ENCODE results near the gene EPS8L1.

EPS8L1 gene

DNA sequence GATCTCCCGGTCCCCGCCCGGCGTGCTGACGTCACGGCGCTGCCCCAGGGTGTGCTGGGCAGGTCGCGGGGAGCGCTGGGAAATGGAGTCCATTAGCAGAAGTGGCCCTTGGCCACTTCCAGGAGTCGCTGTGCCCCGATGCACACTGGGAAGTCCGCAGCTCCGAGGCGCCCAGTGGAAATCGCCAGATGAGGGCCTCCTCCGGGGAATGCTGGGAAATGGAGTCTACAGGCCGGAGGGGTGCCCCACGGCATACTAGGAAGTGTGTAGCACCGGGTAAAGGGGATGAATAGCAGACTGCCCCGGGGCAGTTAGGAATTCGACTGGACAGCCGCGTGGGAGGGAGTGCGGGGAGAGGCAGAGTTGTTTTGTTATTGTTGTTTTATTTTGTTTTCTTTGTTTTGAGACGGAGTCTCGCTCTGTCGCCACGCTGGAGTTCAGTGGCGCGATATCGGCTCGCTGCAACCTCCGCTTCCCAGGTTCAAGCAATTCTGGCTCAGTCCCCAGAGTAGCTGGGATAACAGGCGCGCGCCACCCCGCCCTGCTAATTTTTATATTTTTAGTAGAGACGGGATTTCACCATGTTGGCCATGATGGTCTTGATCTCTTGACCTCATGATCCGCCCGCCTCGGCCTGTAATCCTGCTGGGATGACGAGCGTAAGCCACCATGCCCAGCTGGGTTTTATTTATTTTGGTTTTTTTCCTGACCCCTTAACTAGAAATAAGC, 42.2 kb downstream of the EPS8L1 start:
- DNase-seq, result peak; percentile 99

GRCh38 chr19:55118401-55118991, 42.8 kb downstream of the EPS8L1 start:
- DNase-seq, result peak; percentile 66

GRCh38 chr19:55119053-55119452, 43.4 kb downstream of the EPS8L1 start:
- no peak for DNase-seq

- no peak for DNase-seq
These were observed 55.8 kb downstream of the EPS8L1 start for GRCh38 chr19:55131421-55131820.

GRCh38 chr19:55132453-55133129, 56.9 kb downstream of the EPS8L1 start:
- no peak for DNase-seq

- DNase-seq, result no peak
These were observed 58.2 kb downstream of the EPS8L1 start for GRCh38 chr19:55133639-55134444.

GRCh38 chr19:55134736-55135135, 59.1 kb downstream of the EPS8L1 start:
- DNase-seq, result no peak

DNA sequence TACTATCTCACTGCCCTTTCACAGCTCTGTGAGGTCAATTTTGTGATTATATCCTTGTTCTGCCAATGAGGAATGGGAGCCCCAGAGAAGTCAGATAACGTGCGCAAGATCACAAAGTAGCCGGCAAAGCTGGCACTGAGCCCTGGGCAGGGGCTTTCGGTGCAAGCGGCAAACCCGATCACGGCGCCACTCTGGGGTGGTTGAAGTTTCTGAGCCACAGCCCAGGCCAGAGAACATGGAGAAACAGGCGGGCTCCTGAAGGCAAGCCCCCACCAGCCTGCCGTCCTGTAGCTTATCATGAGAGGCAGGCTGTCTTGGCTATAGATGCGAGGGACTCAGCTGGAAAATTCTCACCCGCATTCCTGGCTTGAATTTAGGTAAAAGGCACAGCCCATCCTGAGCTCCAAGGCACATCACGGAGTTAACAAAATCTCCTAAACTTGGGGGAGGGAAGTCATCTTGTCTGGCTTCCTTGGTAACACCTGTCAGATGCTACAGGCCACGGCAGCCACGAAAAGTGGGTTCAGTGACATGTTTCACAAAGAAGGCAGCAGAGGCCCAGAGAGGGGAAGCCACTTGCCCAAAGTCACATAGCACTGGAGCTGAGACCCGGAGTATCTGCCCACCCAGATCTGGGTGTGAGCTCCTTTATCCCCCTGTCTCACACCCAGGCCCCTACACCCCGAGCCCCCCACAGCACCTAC, 60.9 kb downstream of the EPS8L1 start:
- DNase-seq, result no peak
